Vagina (tissue), 2 donors: Measurements from ENCODE around the gene USP46. TPM values are rescaled to one million over a fixed set of nuclear protein-coding genes. Genes with fewer than 3 reads are reported as not detected.

Experiments used
- DNase-seq, 2 donors: peaks; one replicate each; pipeline ENCODE4 v3.0.0-alpha.2; 2017; ENCODE audit errors: extremely low spot score in 2 of 2
- H3K27ac ChIP-seq: fragments of 200-600 bp; sonication (generic); one replicate; pipeline ENCODE4 v1.5.1; 2019
- H3K27me3 ChIP-seq: fragments of 200-600 bp; sonication (generic); one replicate; pipeline ENCODE4 v1.5.1; 2019
- H3K36me3 ChIP-seq, 2 donors: fragments of 200-600 bp; sonication (generic); one replicate each; pipeline ENCODE4 v1.5.1; 2017 to 2019
- H3K4me1 ChIP-seq: fragments of 200-600 bp; sonication (generic); one replicate; pipeline ENCODE4 v1.5.1; 2019
- H3K4me3 ChIP-seq, 2 donors: fragments of 200-600 bp; sonication (generic); 1 replicate in 1 of 2; 2 replicates in 1 of 2; pipeline ENCODE4 v1.5.1; 2016 to 2019
- H3K9me3 ChIP-seq: fragments of 200-600 bp; sonication (generic); one replicate; pipeline ENCODE4 v1.5.1; 2019
- POLR2A ChIP-seq, 2 donors: fragments of 450-650 bp; IDR thresholded peaks; one replicate each; pipeline ENCODE4 v1.6.1; 2017; ENCODE audit warnings: antibody characterized with exemption in 2 of 2, mild to moderate bottlenecking in 2 of 2, moderate library complexity in 2 of 2
- POLR2AphosphoS5 ChIP-seq, 2 donors: sonication (generic); formaldehyde crosslinking; IDR thresholded peaks; one replicate each; pipeline ENCODE4 v1.9.0; 2017; ENCODE audit warnings: antibody characterized with exemption in 2 of 2, mild to moderate bottlenecking in 2 of 2, low read depth in 1 of 2; ENCODE audit not compliant: insufficient read depth in 1 of 2
- intact Hi-C: fragments of 100-400 bp; cut with DNase I; formaldehyde crosslinking; loops from one replicate; pipeline ENCODE4 v1.15.1; 2023
- total RNA-seq: library from RNA; depleted of rRNA; stranded (reverse); fragments of >200 nt; gene quantifications from one replicate; pipeline ENCODE4 v1.2.3, GENCODE V29; 2016
- TF ChIP-seq, protein P1 (sequence below), 3 experiments: fragments of 450-650 bp in 2 of 3; fragments of 200-600 bp in 1 of 3; sonication (generic) in 1 of 3; IDR thresholded peaks; one replicate each; pipeline ENCODE4 v1.5.1; 2017 to 2019; ENCODE audit warnings: antibody characterized with exemption in 3 of 3, mild to moderate bottlenecking in 2 of 3, moderate library complexity in 2 of 3

The USP46 gene
- total RNA-seq, 1 donor from 2014 or later, result 10.6 TPM

GRCh38 chr4:52554612-52555355 lies 104.3 kb downstream of the USP46 start:
- Histone ChIP-seq H3K9me3 (no peaks in the 10 kb centered on the region), H3K27ac (no peak overlapping the region), H3K36me3 (no peaks in the 10 kb centered on the region), H3K4me3 (no peak overlapping the region), H3K27me3 (no peaks in the 10 kb centered on the region), H3K4me1 (peaks cover 6% of the 10 kb centered on the region)
- DNase-seq, result no peak
- intact Hi-C loops, result no loop called here
- TF ChIP-seq POLR2AphosphoS5 (IDR thresholded peaks at IDR 0.05; ENCODE audit: insufficient read depth in 1 of 2, low read depth in 1 of 2) (no peak), POLR2A (IDR thresholded peaks at IDR 0.05) (no peak)
- TF ChIP-seq, protein P1, sequence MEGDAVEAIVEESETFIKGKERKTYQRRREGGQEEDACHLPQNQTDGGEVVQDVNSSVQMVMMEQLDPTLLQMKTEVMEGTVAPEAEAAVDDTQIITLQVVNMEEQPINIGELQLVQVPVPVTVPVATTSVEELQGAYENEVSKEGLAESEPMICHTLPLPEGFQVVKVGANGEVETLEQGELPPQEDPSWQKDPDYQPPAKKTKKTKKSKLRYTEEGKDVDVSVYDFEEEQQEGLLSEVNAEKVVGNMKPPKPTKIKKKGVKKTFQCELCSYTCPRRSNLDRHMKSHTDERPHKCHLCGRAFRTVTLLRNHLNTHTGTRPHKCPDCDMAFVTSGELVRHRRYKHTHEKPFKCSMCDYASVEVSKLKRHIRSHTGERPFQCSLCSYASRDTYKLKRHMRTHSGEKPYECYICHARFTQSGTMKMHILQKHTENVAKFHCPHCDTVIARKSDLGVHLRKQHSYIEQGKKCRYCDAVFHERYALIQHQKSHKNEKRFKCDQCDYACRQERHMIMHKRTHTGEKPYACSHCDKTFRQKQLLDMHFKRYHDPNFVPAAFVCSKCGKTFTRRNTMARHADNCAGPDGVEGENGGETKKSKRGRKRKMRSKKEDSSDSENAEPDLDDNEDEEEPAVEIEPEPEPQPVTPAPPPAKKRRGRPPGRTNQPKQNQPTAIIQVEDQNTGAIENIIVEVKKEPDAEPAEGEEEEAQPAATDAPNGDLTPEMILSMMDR (IDR thresholded peaks at IDR 0.05), result no peak

DNA sequence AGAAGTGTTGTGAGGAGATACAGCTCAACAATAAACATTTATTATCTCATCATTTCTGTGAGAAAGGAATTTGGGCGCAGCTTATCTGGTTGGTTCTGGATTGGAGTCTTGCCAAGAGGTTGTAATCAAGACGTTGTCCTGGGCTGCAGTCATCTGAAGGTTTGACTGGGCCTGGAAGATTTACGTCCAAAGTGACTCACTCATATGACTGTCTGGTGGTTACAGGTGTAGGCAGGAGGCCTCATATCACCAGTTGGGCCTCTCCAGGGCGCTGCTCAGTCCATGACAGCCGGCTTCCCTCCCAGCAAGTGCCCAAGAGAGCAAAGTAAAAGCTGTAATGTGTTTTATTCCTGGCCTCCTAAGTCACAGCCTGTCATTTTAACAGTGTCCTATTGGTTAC lies 106.3 kb downstream of the USP46 start:
- intact Hi-C loops, result no loop called here
- H3K36me3 ChIP-seq, result no peaks in the 10 kb centered on the region
- H3K4me1 ChIP-seq, result peaks cover 6% of the 10 kb centered on the region
- no peaks in the 10 kb centered on the region for H3K27me3 ChIP-seq
- H3K9me3 ChIP-seq, result no peaks in the 10 kb centered on the region
- no peak overlapping the region for H3K27ac ChIP-seq
- TF ChIP-seq POLR2AphosphoS5 (IDR thresholded peaks at IDR 0.05; ENCODE audit: insufficient read depth in 1 of 2, low read depth in 1 of 2) (no peak), POLR2A (IDR thresholded peaks at IDR 0.05) (no peak)
- TF ChIP-seq, protein P1 (IDR thresholded peaks at IDR 0.05), result no peak
- no peak overlapping the region for H3K4me3 ChIP-seq
- no peak for DNase-seq

- Histone ChIP-seq H3K4me3 (no peak overlapping the region), H3K27me3 (no peaks in the 10 kb centered on the region), H3K9me3 (no peaks in the 10 kb centered on the region), H3K27ac (no peak overlapping the region), H3K4me1 (peaks cover 6% of the 10 kb centered on the region), H3K36me3 (no peaks in the 10 kb centered on the region)
- DNase-seq, result no peak
- intact Hi-C loops, result no loop called here
- TF ChIP-seq POLR2A (IDR thresholded peaks at IDR 0.05), result no peak
- TF ChIP-seq POLR2AphosphoS5 (IDR thresholded peaks at IDR 0.05; ENCODE audit: insufficient read depth in 1 of 2, low read depth in 1 of 2), result no peak
- TF ChIP-seq, protein P1 (IDR thresholded peaks at IDR 0.05), result no peak
Measured at GRCh38 chr4:52551487-52551886, 107.6 kb downstream of the USP46 start.

GRCh38 chr4:52550186-52550585 lies 108.9 kb downstream of the USP46 start:
- no peak overlapping the region for H3K4me3 ChIP-seq
- no peaks in the 10 kb centered on the region for H3K9me3 ChIP-seq
- no peak for TF ChIP-seq POLR2A (IDR thresholded peaks at IDR 0.05)
- TF ChIP-seq, protein P1 (IDR thresholded peaks at IDR 0.05), result no peak
- H3K27me3 ChIP-seq, result no peaks in the 10 kb centered on the region
- H3K36me3 ChIP-seq, result no peaks in the 10 kb centered on the region
- H3K27ac ChIP-seq, result no peak overlapping the region
- intact Hi-C loops, result no loop called here
- DNase-seq, result no peak
- H3K4me1 ChIP-seq, result peaks cover 6% of the 10 kb centered on the region

DNA sequence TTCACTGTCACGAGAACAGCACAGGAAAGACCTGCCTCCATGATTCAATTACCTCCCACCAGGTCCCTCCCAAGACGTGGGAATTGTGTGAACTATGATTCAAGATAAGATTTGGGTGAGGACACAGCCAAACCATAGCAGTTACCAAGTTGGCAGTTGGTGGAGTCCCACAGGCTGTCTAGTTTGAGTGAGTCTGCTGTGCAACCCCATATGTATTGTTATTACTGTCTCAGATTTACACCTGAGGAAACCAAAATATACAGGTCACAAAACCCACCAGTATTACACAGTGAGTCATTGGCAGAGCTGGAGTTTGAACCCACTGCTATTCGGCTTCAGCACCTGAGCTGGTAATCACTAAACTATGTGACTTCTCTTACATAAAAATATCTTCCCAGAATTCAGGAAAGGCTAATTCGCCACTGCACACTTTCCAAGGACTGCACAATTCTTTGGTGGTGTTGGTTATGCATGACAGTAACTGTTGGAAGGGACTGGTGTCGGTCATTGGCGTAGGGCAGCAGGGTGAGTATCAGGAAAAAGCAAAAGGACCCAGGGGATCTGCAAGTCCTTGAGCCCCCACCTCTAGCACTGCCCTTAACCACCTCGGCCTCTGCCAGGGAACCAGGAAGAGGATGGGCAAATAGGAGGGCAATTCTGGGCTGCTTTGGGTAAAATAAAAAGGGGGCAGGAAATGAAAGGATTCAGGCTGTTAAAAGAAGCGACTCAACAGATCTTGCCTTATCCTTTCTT lies 110.1 kb downstream of the USP46 start:
- no peak for TF ChIP-seq POLR2AphosphoS5 (IDR thresholded peaks at IDR 0.05; ENCODE audit: insufficient read depth in 1 of 2, low read depth in 1 of 2)
- no peak for TF ChIP-seq POLR2A (IDR thresholded peaks at IDR 0.05)
- TF ChIP-seq, protein P1 (IDR thresholded peaks at IDR 0.05), result no peak
- Histone ChIP-seq H3K36me3 (no peaks in the 10 kb centered on the region), H3K4me1 (no peaks in the 10 kb centered on the region), H3K9me3 (no peaks in the 10 kb centered on the region), H3K4me3 (no peak overlapping the region), H3K27me3 (no peaks in the 10 kb centered on the region), H3K27ac (no peak overlapping the region)
- intact Hi-C loops, result loop anchor here (5.0 kb wide), 1 partner anchor 433 kb away; no protein-coding TSS in a partner anchor
- DNase-seq, result no peak
